NB4 (cell line): ENCODE data around the gene CTTNBP2NL.

Source experiments
- CTCF ChIP-seq: IDR thresholded peaks from one replicate; pipeline ENCODE4 v1.5.1; 2012; ENCODE audit warnings: low read depth, low read length
- MAX ChIP-seq: IDR thresholded peaks from 2 replicates; pipeline ENCODE4 v1.6.1; 2011; ENCODE audit warnings: low read depth, low read length
- MYC ChIP-seq: IDR thresholded peaks from 2 replicates; pipeline ENCODE4 v1.6.1; 2011; ENCODE audit warnings: low read depth, low read length
- POLR2A ChIP-seq: IDR thresholded peaks from 2 replicates; pipeline ENCODE4 v1.6.1; 2011; ENCODE audit warnings: mild to moderate bottlenecking; ENCODE audit not compliant: insufficient read length; ENCODE audit errors: extremely low read depth

GRCh38 chr1:112383759-112384370 lies 12.1 kb upstream of the CTTNBP2NL start:
- TF ChIP-seq CTCF (no peak), POLR2A (no peak), MAX (no peak), MYC (no peak)
